AG20443 (cell line): Measurements from ENCODE around the gene DYRK1A.
"Not testable (repeated sequence)": the region's sequence is repeated elsewhere in the genome, so short reads cannot be mapped to it uniquely, and the experiment has no call there.

Experiments
- DNase-seq: peaks from one replicate; pipeline ENCODE4 v3.0.0; 2012; ENCODE audit warnings: low spot score, mixed read lengths

Gene DYRK1A

DNA sequence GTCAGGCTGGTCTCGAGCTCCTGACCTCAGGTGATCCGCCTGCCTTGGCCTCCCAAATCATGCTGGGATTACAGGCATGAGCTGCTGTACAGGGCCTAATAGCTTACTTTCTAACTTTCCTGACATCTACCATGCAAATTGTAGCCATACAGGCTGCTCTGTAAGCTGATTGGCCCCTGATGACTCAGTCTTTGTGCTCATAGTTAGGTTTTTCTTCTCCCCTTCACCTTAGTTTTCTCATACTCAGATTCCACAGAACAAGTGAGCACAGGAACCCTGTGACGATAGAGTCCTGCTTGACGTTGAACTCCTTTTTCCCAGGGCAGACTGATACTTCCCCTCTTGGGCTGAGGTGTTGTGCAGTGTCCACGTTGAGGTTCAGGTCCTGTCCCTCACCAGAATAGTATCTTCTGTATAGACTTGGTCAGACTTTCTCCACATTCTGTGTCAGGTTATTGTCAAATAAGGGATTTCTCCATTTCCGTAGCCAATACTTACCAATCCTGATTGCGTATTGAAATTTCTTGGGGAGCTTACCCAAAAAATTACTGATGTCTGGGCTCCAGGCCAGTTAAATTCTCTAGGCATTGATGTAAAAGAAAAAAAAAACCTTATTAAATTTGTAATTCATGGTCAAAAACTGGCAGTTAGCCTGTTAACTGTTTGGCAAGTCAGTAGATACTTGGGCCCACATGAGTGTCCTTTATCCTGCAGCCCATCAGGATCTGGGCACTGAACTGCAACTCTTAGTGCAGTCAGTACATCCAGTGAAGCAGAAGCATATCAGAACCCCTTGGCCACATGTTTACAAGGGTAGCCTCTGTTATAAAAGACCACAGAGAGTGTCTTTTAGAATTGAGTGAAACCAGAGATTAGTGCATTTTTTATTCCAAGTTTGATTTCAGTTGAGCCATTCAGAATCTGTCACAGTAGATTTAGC is 118.2 kb downstream of the DYRK1A start:
- DNase-seq = no peak

DNA sequence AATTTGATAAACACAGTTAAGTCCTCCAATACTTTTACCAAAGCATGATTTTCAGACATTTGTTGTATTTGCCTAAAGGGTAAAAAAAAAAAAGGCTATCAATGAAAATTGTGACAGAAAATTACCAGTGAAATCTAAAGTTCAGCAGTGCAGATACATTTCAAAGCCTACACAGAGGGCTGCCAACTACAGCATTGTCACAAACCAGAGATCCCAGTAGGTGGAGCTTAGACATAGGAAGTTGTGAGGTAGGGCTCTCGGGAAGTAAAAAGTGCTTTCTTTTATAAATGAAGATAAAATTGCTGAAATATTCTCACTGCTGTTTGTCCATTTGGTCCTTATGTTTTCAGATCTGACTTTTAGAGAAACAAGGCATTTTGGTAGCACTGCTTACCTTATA is 123.0 kb downstream of the DYRK1A start:
- DNase-seq = no peak

DNA sequence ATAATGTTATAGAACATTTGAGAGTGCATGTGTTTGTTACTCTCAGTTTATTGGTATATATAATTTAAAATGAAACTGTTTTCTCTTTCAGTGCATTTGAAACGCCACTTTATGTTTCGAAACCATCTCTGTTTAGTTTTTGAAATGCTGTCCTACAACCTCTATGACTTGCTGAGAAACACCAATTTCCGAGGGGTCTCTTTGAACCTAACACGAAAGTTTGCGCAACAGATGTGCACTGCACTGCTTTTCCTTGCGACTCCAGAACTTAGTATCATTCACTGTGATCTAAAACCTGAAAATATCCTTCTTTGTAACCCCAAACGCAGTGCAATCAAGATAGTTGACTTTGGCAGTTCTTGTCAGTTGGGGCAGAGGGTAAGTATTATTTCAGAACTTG is 123.5 kb downstream of the DYRK1A start:
- DNase-seq = no peak

DNA sequence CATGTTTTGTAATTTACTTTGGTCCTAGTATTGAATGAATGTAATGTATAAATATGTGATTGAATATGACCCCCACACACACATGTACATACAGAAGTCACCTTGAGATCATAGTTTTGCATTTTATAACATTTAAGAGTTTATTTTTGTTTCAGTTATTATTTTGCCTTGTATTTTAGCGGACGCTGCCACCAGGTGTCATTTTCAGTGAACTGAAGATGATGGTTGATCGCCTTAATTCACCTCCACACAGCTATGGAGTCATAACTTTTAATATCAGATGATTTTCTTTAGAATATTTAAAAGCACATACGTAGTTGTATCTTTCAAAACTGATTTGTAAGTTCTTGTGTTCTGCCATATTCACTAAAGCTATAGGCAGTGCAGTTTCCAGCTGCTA is 130.4 kb downstream of the DYRK1A start:
- no peak for DNase-seq

DNA sequence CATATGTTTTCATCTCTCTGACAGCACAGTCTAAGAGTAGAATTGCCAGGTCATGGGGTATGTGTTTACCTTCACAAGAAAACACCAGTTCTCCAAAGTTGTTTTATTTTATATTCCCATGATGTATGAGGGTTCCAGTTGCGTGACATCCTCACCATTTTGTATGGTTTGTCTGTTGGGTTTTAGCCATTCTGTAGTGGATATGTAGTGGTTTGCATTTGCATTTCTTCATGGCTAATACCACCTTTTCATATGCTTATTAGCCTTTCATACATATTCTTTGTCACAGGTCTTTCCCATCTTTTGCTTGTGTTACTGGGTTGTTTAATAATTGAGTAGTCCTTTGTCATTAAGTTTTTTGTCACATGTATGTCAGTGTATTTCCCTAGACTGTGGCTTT is 132.1 kb downstream of the DYRK1A start:
- no peak for DNase-seq

DNA sequence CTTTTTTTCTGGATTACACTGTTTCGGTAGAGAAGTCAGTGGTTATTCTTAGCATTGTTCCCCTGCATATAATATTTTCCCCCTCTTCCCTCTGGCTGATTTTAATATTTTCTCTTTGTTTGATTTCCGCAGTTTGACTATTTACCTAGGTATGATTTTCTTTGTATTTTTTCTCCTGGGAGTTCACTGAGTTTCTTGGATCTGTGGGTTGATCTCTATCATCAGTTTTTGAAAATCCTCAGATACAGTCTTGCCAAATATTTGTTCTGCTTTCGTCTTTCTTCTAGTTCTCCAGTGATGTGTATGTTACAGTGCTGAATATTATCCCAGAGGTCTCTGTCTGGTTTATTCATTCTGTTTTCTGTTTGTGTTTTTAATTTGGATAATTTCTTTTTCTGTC is 136.4 kb downstream of the DYRK1A start:
- DNase-seq = no peak

DNA sequence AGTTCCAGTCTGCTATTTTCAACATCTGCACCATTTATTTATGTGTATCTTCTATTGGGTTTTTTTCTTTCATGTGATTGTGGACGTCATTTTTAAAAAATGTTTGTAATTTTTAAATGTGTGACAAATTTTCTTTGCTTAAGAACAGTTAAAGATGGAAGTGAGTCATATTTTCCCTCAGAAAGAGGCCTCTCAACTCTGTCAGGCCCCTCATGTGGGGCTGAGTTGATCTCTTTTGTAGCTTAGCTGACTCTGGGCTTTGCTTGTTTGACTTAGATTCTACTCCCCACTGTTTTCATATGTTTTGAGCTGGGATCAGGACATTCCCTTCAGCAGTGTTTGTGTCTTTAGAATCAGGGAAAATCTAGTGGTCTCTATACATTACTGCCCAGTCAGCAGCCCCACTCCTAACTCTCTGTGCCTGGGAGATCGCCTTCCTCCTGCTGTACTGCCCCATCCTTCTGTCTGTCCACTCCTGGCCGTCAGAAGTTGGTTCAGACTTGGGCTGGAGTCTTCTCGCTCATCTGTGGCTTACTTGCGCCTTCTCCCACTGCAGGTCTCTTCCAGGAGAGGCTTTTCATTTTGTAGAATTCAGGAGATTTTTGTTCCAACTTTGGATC is 137.4 kb downstream of the DYRK1A start:
- peak; percentile 29 for DNase-seq

DNA sequence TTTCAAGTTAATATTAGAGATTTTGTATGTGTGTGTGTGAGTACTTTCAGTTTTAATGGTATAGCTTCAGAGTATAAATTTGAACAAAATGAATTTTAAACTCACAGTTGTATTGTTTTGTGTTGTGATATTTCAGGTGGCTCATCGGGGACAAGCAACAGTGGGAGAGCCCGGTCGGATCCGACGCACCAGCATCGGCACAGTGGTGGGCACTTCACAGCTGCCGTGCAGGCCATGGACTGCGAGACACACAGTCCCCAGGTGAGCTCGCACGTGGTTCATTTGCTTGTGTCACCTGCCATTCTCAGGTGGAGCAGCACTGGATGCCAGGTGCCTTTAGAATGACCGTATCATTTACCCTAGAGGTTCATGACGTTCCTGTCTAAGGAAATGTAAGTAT is 139.4 kb downstream of the DYRK1A start:
- DNase-seq = no peak

DNA sequence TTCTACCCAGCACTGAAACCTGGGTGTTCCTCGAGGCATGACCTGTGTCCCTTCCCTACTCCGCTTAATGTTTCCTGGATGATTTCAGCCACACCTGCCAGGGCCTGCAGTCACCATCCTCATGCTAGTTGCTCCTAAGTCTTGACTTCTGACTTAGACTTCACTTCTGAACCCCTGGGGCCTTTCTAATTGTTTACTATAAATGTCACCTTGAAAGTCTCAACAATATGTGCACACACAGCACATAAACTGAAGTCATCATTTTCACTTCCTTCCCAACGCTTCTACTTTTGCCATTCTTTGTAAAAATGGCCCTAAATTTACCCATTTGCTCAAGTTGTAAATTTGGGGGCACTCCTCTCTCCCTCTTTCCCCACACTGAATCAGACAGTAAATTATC is 141.1 kb downstream of the DYRK1A start:
- DNase-seq = no peak

DNA sequence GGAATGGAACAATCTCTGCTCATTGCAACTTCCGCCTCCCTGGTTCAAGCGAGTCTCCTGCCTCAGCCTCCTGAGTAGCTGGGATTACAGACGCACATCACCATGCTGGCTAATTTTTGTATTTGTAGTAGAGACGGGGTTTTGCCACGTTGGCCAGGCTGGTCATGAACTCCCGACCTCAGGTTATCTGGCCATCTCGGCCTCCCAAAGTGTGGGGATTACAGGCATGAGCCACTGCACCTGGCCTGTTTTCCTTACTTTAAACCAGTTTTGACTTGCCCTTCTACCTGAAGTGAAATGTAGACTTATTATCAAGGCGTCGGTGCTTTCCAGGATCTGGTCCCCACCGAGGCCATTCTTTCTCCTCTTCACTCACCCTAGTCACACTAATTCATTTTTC is 141.8 kb downstream of the DYRK1A start:
- no peak for DNase-seq

DNA sequence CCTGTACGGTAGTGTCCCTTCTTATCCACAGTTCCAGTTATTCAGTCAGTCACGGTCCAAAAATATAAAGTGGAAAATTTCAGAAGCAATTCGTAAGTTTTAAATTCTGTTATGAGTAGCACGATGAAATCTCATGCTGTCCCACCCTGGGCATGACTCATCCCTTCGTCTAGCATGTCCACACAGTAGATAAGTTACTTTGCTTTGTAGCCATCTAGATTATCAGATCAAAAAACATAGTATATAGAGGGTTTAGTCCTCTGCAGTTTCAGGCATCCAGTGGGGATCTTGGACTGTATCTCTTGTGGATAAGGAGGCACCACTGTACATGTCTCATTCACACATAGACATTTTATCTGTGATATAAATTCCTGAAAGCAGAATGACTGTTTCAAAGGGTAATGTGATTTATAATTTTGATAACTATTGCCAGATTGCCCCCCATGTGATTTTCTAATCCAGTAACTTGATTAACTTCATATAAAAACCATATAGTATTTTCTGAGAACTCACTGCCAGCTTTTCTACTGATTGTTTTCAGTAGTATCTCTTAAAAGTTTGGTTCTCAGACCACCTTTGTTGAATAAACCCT is 143.3 kb downstream of the DYRK1A start:
- DNase-seq = peak; percentile 36

DNA sequence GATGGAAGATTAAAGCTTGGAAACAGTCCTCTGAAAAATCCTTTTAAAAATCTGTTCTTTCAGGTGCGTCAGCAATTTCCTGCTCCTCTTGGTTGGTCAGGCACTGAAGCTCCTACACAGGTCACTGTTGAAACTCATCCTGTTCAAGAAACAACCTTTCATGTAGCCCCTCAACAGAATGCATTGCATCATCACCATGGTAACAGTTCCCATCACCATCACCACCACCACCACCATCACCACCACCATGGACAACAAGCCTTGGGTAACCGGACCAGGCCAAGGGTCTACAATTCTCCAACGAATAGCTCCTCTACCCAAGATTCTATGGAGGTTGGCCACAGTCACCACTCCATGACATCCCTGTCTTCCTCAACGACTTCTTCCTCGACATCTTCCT is 145.3 kb downstream of the DYRK1A start:
- no peak for DNase-seq

DNA sequence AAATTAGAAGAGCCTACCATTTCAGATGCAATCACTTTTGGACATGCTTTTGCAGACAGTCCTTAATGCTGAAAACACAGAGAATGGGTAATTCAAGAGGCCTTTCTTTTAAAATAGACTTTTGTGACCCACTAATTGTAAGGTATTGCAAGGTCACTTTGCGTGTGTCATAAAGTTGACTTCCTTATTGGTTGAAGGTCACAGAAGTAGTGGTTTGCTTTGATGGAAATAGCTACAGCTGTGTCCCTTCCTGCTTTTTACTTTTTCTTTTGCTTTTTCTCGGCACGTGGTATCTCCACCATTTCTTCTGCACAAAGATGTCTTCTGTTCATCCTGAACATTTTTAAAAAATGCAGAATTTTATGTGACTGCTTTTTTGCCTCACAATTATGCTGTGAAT is 146.8 kb downstream of the DYRK1A start:
- DNase-seq = no peak

DNA sequence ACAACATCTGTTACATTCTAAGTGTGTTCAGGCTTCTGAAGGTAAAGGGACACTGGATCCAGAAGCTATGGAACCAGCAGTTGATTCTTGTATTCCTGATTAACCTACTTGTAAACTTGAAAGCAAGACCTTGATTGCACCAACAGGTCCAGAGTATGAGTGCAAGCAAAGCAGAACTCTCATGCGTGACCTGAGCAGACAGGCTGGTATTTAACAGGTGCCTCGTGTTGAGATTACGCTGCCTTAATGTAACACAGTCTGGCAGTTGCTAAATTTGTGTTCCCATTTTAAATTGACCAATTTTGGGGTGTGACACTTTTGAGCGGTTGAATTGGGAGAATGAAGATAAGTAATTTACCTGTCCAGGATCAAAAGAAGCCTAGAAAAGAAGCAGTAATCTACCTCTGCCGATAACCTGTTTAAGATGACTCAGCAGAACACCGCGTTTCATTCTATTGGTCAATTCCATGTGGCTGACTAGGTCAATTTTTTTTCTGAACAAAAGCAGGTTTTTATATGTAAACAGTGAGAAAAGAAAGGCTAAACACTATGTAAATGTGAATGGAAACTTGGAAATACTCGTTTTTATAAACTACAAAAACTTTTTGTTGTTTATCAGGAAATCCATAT is 147.6 kb downstream of the DYRK1A start:
- DNase-seq = no peak

DNA sequence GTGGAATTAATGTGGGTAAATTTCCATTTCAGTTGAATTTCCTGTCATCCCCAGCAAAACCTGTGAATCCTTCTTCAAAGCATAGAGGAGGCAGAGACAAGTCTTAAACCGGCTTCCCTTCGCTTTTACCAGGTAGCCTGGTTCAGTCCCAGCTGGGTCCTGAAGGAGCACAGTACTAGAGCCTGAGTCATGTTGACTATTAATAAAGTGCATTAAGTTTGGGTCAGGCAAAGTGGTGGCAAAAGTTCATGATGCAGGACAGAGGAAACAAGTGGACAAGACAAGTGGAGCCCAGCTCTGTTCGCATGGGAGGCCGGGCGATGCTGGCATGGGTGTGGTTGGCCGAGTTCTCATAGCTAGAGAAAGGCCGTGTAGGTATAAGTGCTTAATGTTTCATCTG is 150.4 kb downstream of the DYRK1A start:
- no peak for DNase-seq

DNA sequence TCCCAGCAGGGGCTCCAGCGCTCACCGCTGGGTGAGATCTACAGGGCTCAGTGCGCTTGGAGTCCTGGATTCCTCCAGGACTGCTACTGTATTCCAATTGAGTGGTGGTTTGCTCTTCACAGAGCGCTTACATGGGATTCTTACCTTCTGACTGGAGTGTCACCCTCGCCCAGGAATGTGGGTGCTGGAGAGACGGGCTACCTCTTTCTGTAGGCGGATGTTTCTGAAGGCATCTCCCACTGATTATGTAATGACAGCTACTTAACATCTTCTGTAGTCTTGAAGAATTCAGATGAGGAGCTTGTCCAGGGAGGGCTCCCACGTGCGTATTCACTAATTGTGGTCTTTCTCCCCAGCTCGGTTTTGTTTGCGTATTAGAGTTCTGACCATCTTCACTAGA is 154.2 kb downstream of the DYRK1A start:
- no peak for DNase-seq

DNA sequence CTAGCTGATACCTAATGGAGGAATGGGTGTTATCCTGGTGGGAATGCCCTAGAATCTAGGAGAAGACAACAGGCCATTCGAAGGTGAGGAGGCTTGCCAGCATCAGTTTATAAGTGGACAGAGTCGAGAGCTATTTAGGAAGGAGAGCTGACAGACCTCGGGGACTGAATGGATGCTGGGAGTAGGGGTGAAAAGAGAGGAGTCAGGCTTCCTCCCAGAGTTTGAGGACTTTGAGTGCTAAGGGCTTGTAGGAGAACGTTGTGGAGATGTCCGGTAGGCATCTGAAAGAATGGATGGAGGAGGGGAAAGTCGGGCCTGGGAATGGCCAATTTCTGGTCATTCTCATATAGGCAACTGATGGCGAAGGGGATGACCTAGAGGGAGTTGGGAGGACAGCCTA is 155.1 kb downstream of the DYRK1A start:
- no peak for DNase-seq

DNA sequence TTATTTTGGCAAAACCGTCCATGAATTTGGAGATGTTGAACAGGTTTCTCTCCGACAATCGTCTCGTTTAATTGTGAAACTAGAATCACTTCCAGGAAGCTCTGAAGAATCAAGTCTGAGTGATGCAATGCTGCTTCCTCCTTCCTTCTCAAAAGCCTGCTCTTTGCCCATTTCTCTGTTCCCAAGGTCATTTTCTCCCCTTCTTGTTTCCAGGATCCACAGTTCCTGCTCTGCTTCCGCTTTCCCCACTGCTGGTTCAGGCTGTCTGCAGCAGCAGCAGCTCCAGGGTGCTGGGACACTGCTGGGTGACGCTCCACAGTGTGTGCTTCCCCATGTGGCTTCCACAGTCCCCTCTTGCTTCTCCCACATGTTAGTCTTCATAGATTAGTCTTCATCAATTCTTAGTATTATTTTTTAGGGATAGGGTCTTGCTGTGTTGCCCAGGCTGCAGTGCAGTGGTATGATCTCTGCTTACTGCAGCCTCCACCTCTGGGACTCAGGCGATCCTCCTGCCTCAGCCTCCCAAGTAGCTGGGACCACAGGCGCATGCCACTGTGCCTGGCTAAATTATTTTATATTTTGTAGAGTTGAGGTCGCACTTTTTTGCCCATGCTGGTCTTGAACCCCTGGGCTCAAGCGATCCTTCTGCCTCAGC is 156.2 kb downstream of the DYRK1A start:
- DNase-seq = no peak

DNA sequence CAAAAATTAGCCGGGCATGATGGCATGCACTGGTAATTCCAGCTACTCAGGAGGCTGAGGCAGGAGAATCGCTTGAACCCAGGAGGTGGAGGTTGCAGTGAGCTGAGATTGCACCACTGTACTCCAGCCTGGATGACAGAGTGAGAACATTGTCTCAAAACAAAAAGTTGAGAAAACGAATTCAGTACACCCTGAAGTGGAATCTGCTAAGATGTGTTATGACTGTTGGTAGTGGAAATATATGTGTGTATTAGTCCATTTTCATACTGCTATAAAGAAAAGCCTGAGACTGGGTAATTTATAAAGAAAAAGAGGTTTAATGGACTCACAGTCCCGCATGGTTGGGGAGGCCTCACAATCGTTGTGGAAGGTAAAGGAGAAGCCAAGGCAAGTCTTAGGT is 158.4 kb downstream of the DYRK1A start:
- not testable (repeated sequence) for DNase-seq

DNA sequence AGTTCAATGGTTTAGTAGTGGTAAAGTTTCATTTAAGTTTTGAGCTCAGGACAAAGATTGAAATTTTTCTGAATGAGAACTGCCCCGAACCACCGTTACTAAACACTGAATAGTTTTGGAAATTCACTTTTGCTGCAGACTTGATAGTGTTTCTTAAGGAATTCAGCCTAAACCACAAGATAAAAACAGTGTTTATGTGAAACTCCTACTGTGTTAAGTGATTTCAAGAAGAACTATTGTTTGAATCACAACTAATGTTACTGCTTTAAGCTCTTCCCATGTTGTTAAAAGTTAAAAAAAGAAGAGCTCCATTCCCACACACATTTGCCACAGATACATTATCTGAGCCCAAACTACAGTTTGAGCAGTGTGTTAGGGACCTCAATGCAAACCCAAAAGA is 159.2 kb downstream of the DYRK1A start:
- no peak for DNase-seq

DNA sequence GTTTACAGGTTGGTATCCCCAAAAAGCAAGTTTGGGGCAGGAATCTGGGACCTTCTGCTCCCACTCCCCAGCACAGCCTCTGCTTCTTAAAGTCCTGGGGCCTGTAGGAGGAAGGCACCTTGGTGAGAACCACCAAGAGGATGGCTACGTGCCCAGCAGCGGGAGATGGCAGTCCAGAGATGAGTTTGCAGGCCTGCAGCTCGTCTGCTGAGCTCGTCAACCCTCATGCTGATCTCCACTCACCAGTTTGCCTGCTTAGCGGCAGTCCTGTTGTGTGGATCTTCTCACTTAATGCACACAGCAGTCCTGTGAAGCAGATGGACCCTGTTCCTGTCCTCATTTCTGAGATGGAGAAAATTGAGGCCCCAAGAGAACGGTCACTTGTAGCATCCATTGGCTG is 160.5 kb downstream of the DYRK1A start:
- DNase-seq = no peak

DNA sequence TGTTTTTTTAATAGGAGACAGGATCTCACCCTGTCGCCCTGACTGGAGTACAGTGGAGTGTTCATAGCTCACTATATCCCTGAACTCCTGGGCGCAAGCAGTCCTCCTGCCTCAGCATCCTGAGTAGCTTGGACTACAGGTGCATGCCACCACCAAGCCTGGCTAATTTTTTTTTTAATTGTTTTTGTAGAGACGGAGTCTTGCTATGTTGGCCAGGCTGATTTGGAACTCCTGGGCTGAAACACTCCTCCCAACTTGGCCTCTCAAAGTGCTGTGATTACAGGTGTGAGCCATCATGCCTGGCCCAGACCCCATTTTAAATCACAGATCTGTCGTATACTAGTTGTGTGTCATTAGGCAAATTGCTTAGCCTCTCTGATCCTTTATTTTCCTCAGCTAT is 161.1 kb downstream of the DYRK1A start:
- no peak for DNase-seq
